ENCODE measurements around the gene ZRANB3. TPM values are rescaled to one million over a fixed set of nuclear protein-coding genes. Genes with fewer than 3 reads are reported as not detected.

Gene ZRANB3
- total RNA-seq, 1 experiment from 2014 or later: 12.0 TPM

DNA sequence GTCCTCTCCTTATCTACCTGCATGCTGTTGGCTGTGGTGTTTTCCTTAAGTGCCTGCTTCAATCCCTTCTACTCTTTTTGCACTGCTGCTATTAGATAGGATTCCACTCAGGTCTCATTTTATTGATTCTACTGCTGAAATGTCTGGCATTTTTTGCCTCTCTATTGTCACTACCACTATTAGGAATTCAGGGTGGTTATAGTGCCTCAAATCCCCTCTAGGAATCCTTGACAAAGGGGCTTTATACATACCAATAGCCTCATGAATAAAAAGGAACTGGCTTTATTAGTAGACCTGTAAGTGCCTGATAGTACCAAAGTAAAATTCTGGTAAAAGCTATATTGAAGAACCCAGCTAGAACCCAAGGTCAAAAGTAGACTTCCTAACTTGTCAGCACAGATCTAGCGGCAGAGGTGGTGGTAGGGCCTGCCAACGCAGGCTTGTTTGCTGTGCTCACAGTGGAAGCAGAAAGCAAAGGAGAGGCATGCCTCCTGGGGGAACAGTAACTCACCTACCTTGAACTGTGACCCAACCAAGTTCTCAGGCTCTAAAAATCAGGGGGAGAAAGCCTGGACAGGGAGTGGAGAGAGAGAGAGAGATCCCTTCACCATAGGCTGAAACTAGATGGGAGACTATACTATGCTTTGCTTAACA lies 278.1 kb downstream of the ZRANB3 start:
- DNase-seq (ENCODE audit: low read depth, low spot score) (no peak), ATAC-seq (no peak)
- H3K27ac ChIP-seq (ENCODE audit: low read depth, low read length): no peak overlapping the region
- H3K36me3 ChIP-seq (ENCODE audit: control insufficient read depth in 1 of 2, insufficient read depth in 2 of 2, low read length in 2 of 2): no peaks in the 10 kb centered on the region
- H3K9me3 ChIP-seq (ENCODE audit: control insufficient read depth in 1 of 2, insufficient read depth in 1 of 2, low read depth in 1 of 2, low read length in 2 of 2): no peaks in the 10 kb centered on the region
- POLR2A ChIA-PET: no interaction called here
- RAD21 ChIA-PET (ENCODE audit: low non-redundant PET in 1 of 2, low total read pairs in 2 of 2, uncharacterized antibody in 2 of 2, unreplicated experiment in 2 of 2): interaction anchor here in 1 of 2 experiments (0.6 kb wide), 1 partner anchor 347 kb away, joined by 5 read pairs; no protein-coding TSS in a partner anchor
- H3K9ac ChIP-seq (ENCODE audit: low read length): no peak overlapping the region
- H3K4me2 ChIP-seq (ENCODE audit: low read length): no peak overlapping the region
- no peaks in the 10 kb centered on the region for H3K9me2 ChIP-seq (ENCODE audit: insufficient read depth)
- H3K4me1 ChIP-seq (ENCODE audit: control insufficient read depth in 1 of 2, insufficient read depth in 2 of 2, low read length in 2 of 2): peaks cover 0 to 8% of the 10 kb centered on the region in 2 experiments; a peak in 2 of 4 replicates
- no peaks in the 10 kb centered on the region for H3K27me3 ChIP-seq (ENCODE audit: insufficient read depth, low read length)
- H2AFZ ChIP-seq (ENCODE audit: low read depth, low read length, poor library complexity, severe bottlenecking): no peak overlapping the region
- H3K4me3 ChIP-seq (replicated peaks in 1 of 2; ENCODE audit: low read depth in 1 of 2, low read length in 2 of 2): no peak overlapping the region
- no TSS peak for BruUV-seq (replicated peaks)
- intact Hi-C loops (cut with micrococcal nuclease): no loop called here
- CTCF ChIA-PET: no interaction called here
- TF ChIP-seq, protein P1, sequence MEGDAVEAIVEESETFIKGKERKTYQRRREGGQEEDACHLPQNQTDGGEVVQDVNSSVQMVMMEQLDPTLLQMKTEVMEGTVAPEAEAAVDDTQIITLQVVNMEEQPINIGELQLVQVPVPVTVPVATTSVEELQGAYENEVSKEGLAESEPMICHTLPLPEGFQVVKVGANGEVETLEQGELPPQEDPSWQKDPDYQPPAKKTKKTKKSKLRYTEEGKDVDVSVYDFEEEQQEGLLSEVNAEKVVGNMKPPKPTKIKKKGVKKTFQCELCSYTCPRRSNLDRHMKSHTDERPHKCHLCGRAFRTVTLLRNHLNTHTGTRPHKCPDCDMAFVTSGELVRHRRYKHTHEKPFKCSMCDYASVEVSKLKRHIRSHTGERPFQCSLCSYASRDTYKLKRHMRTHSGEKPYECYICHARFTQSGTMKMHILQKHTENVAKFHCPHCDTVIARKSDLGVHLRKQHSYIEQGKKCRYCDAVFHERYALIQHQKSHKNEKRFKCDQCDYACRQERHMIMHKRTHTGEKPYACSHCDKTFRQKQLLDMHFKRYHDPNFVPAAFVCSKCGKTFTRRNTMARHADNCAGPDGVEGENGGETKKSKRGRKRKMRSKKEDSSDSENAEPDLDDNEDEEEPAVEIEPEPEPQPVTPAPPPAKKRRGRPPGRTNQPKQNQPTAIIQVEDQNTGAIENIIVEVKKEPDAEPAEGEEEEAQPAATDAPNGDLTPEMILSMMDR (IDR thresholded peaks at IDR 0.05 in 2 of 3, conservative IDR thresholded peaks at IDR 0.05 in 1 of 3; ENCODE audit: borderline replicate concordance in 1 of 3, insufficient read depth in 1 of 3, low read depth in 2 of 3, low read length in 2 of 3): no peak
- TF ChIP-seq ELF1 (IDR thresholded peaks at IDR 0.05; ENCODE audit: borderline replicate concordance, low read depth) (no peak), CBX3 (IDR thresholded peaks at IDR 0.05; ENCODE audit: low read depth) (no peak), EZH2phosphoT487 (IDR thresholded peaks at IDR 0.05; ENCODE audit: borderline replicate concordance) (no peak), SIN3A (IDR thresholded peaks at IDR 0.05; ENCODE audit: low read depth) (no peak), ZNF274 (IDR thresholded peaks at IDR 0.05; ENCODE audit: low read depth, low read length) (no peak), FOSL1 (IDR thresholded peaks at IDR 0.05; ENCODE audit: low read depth) (no peak), POLR2A (IDR thresholded peaks at IDR 0.05; ENCODE audit: borderline replicate concordance, extremely low read depth, insufficient read depth, insufficient read length) (no peak), RAD21 (IDR thresholded peaks at IDR 0.05; ENCODE audit: low read depth) (no peak), SP1 (IDR thresholded peaks at IDR 0.05; ENCODE audit: low read depth) (no peak), CEBPB (IDR thresholded peaks at IDR 0.05; ENCODE audit: low read depth) (no peak), JUND (IDR thresholded peaks at IDR 0.05) (no peak), EGR1 (IDR thresholded peaks at IDR 0.05; ENCODE audit: low read depth) (no peak), TCF7L2 (IDR thresholded peaks at IDR 0.05; ENCODE audit: borderline replicate concordance, extremely low read depth, insufficient read depth, insufficient read length) (no peak), POLR2AphosphoS5 (IDR thresholded peaks at IDR 0.05; ENCODE audit: low read depth, low read length) (no peak), SRF (IDR thresholded peaks at IDR 0.05; ENCODE audit: low read depth) (no peak)
- TF ChIP-seq, protein P2, sequence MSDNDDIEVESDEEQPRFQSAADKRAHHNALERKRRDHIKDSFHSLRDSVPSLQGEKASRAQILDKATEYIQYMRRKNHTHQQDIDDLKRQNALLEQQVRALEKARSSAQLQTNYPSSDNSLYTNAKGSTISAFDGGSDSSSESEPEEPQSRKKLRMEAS (IDR thresholded peaks at IDR 0.05): no peak
- TF ChIP-seq, protein P3, sequence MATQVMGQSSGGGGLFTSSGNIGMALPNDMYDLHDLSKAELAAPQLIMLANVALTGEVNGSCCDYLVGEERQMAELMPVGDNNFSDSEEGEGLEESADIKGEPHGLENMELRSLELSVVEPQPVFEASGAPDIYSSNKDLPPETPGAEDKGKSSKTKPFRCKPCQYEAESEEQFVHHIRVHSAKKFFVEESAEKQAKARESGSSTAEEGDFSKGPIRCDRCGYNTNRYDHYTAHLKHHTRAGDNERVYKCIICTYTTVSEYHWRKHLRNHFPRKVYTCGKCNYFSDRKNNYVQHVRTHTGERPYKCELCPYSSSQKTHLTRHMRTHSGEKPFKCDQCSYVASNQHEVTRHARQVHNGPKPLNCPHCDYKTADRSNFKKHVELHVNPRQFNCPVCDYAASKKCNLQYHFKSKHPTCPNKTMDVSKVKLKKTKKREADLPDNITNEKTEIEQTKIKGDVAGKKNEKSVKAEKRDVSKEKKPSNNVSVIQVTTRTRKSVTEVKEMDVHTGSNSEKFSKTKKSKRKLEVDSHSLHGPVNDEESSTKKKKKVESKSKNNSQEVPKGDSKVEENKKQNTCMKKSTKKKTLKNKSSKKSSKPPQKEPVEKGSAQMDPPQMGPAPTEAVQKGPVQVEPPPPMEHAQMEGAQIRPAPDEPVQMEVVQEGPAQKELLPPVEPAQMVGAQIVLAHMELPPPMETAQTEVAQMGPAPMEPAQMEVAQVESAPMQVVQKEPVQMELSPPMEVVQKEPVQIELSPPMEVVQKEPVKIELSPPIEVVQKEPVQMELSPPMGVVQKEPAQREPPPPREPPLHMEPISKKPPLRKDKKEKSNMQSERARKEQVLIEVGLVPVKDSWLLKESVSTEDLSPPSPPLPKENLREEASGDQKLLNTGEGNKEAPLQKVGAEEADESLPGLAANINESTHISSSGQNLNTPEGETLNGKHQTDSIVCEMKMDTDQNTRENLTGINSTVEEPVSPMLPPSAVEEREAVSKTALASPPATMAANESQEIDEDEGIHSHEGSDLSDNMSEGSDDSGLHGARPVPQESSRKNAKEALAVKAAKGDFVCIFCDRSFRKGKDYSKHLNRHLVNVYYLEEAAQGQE (IDR thresholded peaks at IDR 0.05; ENCODE audit: low read depth): no peak
- TF ChIP-seq, protein P4, sequence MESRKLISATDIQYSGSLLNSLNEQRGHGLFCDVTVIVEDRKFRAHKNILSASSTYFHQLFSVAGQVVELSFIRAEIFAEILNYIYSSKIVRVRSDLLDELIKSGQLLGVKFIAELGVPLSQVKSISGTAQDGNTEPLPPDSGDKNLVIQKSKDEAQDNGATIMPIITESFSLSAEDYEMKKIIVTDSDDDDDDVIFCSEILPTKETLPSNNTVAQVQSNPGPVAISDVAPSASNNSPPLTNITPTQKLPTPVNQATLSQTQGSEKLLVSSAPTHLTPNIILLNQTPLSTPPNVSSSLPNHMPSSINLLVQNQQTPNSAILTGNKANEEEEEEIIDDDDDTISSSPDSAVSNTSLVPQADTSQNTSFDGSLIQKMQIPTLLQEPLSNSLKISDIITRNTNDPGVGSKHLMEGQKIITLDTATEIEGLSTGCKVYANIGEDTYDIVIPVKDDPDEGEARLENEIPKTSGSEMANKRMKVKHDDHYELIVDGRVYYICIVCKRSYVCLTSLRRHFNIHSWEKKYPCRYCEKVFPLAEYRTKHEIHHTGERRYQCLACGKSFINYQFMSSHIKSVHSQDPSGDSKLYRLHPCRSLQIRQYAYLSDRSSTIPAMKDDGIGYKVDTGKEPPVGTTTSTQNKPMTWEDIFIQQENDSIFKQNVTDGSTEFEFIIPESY (IDR thresholded peaks at IDR 0.05; ENCODE audit: extremely low read depth, insufficient replicate concordance, low read length): no peak
- TF ChIP-seq, protein P5, sequence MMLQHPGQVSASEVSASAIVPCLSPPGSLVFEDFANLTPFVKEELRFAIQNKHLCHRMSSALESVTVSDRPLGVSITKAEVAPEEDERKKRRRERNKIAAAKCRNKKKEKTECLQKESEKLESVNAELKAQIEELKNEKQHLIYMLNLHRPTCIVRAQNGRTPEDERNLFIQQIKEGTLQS (IDR thresholded peaks at IDR 0.05): no peak
- no peaks in the 10 kb centered on the region for H3K79me2 ChIP-seq (ENCODE audit: insufficient read depth, low read length)
- no peaks in the 10 kb centered on the region for H4K20me1 ChIP-seq (ENCODE audit: insufficient read depth)

All from HCT116 (cell line).